Hepatocyte (in vitro differentiated cells): ENCODE results near the gene CLDN8. TPM values are rescaled to one million over a fixed set of nuclear protein-coding genes. Genes with fewer than 3 reads are reported as not detected.

Source experiments
- DNase-seq: peaks from one replicate; pipeline ENCODE4 v3.0.0-alpha.2; 2016; ENCODE audit warnings: low spot score
- H2AFZ ChIP-seq: fragments of 200-600 bp; sonication (generic); 2 replicates; pipeline ENCODE4 v1.6.0; 2016; ENCODE audit warnings: antibody characterized with exemption, mild to moderate bottlenecking
- H3K27ac ChIP-seq: fragments of 200-600 bp; sonication (generic); 2 replicates; pipeline ENCODE4 v1.5.1; 2016; ENCODE audit warnings: mild to moderate bottlenecking
- H3K27me3 ChIP-seq: fragments of 200-600 bp; sonication (generic); 2 replicates; pipeline ENCODE4 v1.6.1; 2016
- H3K36me3 ChIP-seq: fragments of 200-600 bp; sonication (generic); replicated peaks from 2 replicates; pipeline ENCODE4 v1.5.1; 2016; ENCODE audit warnings: low read depth; ENCODE audit not compliant: insufficient read depth
- H3K4me1 ChIP-seq: fragments of 200-600 bp; sonication (generic); 2 replicates; pipeline ENCODE4 v1.5.1; 2016; ENCODE audit warnings: mild to moderate bottlenecking, moderate library complexity; ENCODE audit not compliant: insufficient read depth
- H3K4me2 ChIP-seq: fragments of 200-600 bp; sonication (generic); 2 replicates; pipeline ENCODE4 v1.6.0; 2016
- H3K4me3 ChIP-seq: fragments of 200-600 bp; sonication (generic); 2 replicates; pipeline ENCODE4 v1.5.1; 2016; ENCODE audit warnings: mild to moderate bottlenecking
- H3K79me2 ChIP-seq: fragments of 200-600 bp; sonication (generic); 2 replicates; pipeline ENCODE4 v1.6.0; 2017; ENCODE audit warnings: mild to moderate bottlenecking
- H3K9me2 ChIP-seq: fragments of 200-600 bp; sonication (generic); replicated peaks from 2 replicates; pipeline ENCODE4 v1.6.0; 2017; ENCODE audit warnings: mild to moderate bottlenecking; ENCODE audit not compliant: insufficient read depth
- H3K9me3 ChIP-seq: fragments of 200-600 bp; sonication (generic); 2 replicates; pipeline ENCODE4 v1.5.1; 2016; ENCODE audit warnings: low read depth, mild to moderate bottlenecking
- H4K20me1 ChIP-seq: fragments of 200-600 bp; sonication (generic); 2 replicates; pipeline ENCODE4 v1.6.0; 2016; ENCODE audit warnings: mild to moderate bottlenecking; ENCODE audit not compliant: insufficient read depth, poor library complexity, severe bottlenecking
- EZH2 ChIP-seq: fragments of 200-600 bp; sonication (generic); IDR thresholded peaks from 2 replicates; pipeline ENCODE4 v1.6.1; 2016; ENCODE audit warnings: antibody characterized with exemption, mild to moderate bottlenecking, borderline replicate concordance
- EZH2phosphoT487 ChIP-seq: fragments of 200-600 bp; sonication (generic); IDR thresholded peaks from one replicate; pipeline ENCODE4 v1.6.1; 2018; ENCODE audit warnings: antibody characterized with exemption, mild to moderate bottlenecking, low read depth, moderate library complexity; ENCODE audit not compliant: unreplicated experiment, severe bottlenecking
- WGBS: methylation state at CpG from one replicate; pipeline ENCODE4 v1.1.6; 2016; ENCODE audit warnings: low lambda C conversion rate; ENCODE audit errors: missing lambda C conversion rate; 5-methylcytosine and 5-hydroxymethylcytosine counted together
- polyA plus RNA-seq: library from polyadenylated mRNA; unstranded; fragments of >200 nt; fragmentation: Nextera tagmentation; extraction: Ambion mirVana; gene quantifications from 2 replicates; pipeline ENCODE4 v1.2.1, GENCODE V29; 2016
- total RNA-seq: library from RNA; depleted of rRNA; stranded (reverse); fragments of >200 nt; gene quantifications from 2 replicates; pipeline ENCODE4 v1.2.3, GENCODE V29; 2014
- TF ChIP-seq, protein P1 (sequence below): fragments of 200-600 bp; sonication (generic); IDR thresholded peaks from 2 replicates; pipeline ENCODE4 v1.5.1; 2016; ENCODE audit warnings: antibody characterized with exemption, mild to moderate bottlenecking; ENCODE audit not compliant: poor library complexity

The CLDN8 gene
- total and polyA plus RNA-seq, 2 experiments from 2014 or later, result 0.44 to 0.67 TPM

DNA sequence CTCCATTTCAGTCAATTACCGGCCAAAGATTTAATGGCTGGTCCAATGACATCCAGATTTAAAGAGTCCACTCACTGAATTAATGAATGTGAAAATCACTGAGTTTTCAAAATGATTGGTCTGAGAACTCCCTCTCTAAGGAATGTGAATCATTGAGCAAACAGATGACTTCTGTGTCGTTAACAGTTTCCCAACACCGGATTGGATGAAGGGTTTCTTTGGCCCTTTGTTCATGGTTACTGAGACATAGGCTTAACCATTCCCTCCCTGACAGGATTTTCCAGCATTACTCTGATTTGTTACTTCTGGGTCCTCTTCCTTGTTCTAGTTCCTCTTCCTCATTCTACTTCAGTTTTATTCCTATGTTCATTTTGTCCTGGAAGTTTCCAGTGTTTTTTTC, 47.8 kb downstream of the CLDN8 start:
- no peaks in the 10 kb centered on the region for H3K4me1 ChIP-seq
- TF ChIP-seq EZH2, result no peak
- TF ChIP-seq, protein P1, sequence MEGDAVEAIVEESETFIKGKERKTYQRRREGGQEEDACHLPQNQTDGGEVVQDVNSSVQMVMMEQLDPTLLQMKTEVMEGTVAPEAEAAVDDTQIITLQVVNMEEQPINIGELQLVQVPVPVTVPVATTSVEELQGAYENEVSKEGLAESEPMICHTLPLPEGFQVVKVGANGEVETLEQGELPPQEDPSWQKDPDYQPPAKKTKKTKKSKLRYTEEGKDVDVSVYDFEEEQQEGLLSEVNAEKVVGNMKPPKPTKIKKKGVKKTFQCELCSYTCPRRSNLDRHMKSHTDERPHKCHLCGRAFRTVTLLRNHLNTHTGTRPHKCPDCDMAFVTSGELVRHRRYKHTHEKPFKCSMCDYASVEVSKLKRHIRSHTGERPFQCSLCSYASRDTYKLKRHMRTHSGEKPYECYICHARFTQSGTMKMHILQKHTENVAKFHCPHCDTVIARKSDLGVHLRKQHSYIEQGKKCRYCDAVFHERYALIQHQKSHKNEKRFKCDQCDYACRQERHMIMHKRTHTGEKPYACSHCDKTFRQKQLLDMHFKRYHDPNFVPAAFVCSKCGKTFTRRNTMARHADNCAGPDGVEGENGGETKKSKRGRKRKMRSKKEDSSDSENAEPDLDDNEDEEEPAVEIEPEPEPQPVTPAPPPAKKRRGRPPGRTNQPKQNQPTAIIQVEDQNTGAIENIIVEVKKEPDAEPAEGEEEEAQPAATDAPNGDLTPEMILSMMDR, result no peak
- TF ChIP-seq EZH2phosphoT487, result no peak
- DNase-seq, result no peak
- no peaks in the 10 kb centered on the region for H3K36me3 ChIP-seq
- H3K9me3 ChIP-seq, result no peaks in the 10 kb centered on the region
- no peaks in the 10 kb centered on the region for H3K27me3 ChIP-seq
- no peaks in the 10 kb centered on the region for H3K79me2 ChIP-seq
- no peak overlapping the region for H3K4me2 ChIP-seq
- H4K20me1 ChIP-seq, result no peaks in the 10 kb centered on the region
- no peak overlapping the region for H3K27ac ChIP-seq
- 78% methylated on average over 3 of the region's 3 CpGs for WGBS
- H3K9me2 ChIP-seq, result no peaks in the 10 kb centered on the region
- no peak overlapping the region for H2AFZ ChIP-seq
- no peak overlapping the region for H3K4me3 ChIP-seq

DNA sequence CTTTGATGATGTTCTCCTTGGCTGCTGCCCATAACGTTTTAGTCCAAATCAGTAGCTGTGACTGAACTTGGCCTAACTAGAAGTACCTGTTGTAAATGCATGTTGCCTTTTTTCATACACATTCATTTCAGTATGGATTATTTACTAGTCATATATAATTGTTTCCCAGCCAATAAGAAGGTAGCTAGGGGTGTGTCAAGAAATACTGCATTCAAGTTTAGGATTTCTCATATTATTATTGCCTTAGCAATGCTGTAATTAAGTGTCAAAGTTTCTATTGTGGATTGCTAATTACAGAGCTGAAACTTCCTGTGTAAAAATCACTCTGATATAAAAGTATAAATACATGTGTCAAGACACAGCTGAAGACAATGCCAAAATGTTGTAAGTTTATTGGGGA, 49.2 kb downstream of the CLDN8 start, which contains the start of gene CLDN17:
Gene CLDN17 (minus strand): TSS at position 101 of the 400 bp plus-strand sequence. CDS start 188 bp downstream, outside the sequence.
- H3K4me1 ChIP-seq, result no peaks in the 10 kb centered on the region
- no peak within 1 kb of the TSS for H3K4me2 ChIP-seq
- H3K27me3 ChIP-seq, result no peaks in the 10 kb centered on the region
- H3K9me2 ChIP-seq, result no peaks in the 10 kb centered on the region
- H3K9me3 ChIP-seq, result no peaks in the 10 kb centered on the region
- H3K79me2 ChIP-seq, result no peaks in the 10 kb centered on the region
- H2AFZ ChIP-seq, result no peak within 1 kb of the TSS
- H4K20me1 ChIP-seq, result no peaks in the 10 kb centered on the region
- 85% methylated on average over 1 of the region's 1 CpG for WGBS
- H3K36me3 ChIP-seq, result no peaks in the 10 kb centered on the region
- TF ChIP-seq EZH2 (no peak), EZH2phosphoT487 (no peak)
- TF ChIP-seq, protein P1, result no peak
- DNase-seq, result no peak
- H3K27ac ChIP-seq, result no peak within 1 kb of the TSS
- H3K4me3 ChIP-seq, result no peak within 1 kb of the TSS

DNA sequence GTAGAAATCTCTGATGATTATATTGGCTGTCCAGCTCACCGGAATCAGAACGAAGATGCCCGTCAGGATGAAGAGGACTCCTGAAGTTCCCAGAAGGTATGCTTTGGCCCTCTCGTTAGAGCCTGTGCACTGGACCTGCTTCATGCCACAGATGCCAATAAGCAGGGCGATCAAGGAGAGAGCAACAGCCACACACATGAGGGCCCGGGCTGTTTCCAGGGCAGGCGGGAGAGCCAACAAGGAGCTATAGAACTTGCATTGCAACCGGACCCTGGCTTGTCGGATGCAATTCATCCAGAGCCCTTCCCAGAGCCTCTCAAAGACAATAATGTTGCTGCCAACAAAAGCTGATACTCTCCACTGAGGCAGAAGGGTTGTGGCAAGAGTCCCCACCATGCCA, 49.7 kb downstream of the CLDN8 start:
- no peaks in the 10 kb centered on the region for H3K27me3 ChIP-seq
- H3K36me3 ChIP-seq, result no peaks in the 10 kb centered on the region
- H3K4me1 ChIP-seq, result no peaks in the 10 kb centered on the region
- no peaks in the 10 kb centered on the region for H3K9me2 ChIP-seq
- no peak overlapping the region for H2AFZ ChIP-seq
- H4K20me1 ChIP-seq, result no peaks in the 10 kb centered on the region
- WGBS, result 95% methylated on average over 9 of the region's 9 CpGs
- TF ChIP-seq EZH2 (no peak), EZH2phosphoT487 (no peak)
- TF ChIP-seq, protein P1, result no peak
- no peak overlapping the region for H3K4me2 ChIP-seq
- DNase-seq, result no peak
- H3K4me3 ChIP-seq, result no peak overlapping the region
- no peak overlapping the region for H3K27ac ChIP-seq
- no peaks in the 10 kb centered on the region for H3K79me2 ChIP-seq
- no peaks in the 10 kb centered on the region for H3K9me3 ChIP-seq

DNA sequence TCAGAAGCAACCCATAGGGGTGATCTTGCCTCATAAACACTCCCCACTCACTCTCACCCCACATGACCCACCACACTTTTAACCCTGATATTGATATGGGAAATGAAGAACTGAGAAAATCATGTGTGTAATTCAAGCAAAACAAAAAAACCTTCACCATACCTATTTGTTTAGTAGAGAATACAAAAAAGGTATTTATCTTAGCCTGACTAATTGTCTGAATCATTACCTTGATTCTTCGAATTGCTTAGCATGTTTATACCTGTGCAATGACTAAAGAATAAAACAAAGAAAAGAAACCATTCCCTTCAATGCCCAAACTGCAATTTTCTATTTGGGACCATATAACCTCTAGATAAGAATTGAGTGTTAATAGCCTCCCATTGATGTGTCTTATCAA, 51.1 kb downstream of the CLDN8 start:
- Histone ChIP-seq H3K36me3 (no peaks in the 10 kb centered on the region), H3K9me2 (no peaks in the 10 kb centered on the region), H3K4me3 (no peak overlapping the region), H3K4me1 (no peaks in the 10 kb centered on the region), H3K27ac (no peak overlapping the region), H4K20me1 (no peaks in the 10 kb centered on the region), H3K79me2 (no peaks in the 10 kb centered on the region), H2AFZ (no peak overlapping the region), H3K9me3 (no peaks in the 10 kb centered on the region), H3K4me2 (no peak overlapping the region), H3K27me3 (no peaks in the 10 kb centered on the region)
- TF ChIP-seq EZH2phosphoT487 (no peak), EZH2 (no peak)
- TF ChIP-seq, protein P1, result no peak
- 73% methylated on average over 1 of the region's 1 CpG for WGBS
- DNase-seq, result no peak
